HCT116 (cell line): ENCODE data around the gene FTCD. TPM values are rescaled to one million over a fixed set of nuclear protein-coding genes. Genes with fewer than 3 reads are reported as not detected.

Experiments
- ATAC-seq: fragments of 200-7000 bp; cut with Tn5 transposase; 2 replicates; pipeline ENCODE4 v1.9.1; 2020; ENCODE audit warnings: mild to moderate bottlenecking, moderate library complexity
- BruUV-seq: library from RNA; stranded (reverse); fragments of 400-500 nt; replicated peaks from 2 replicates; lab custom pipeline; 2021; lab: Mats Ljungman, UMichigan
- CTCF ChIA-PET: fragments of 300-600 bp; sonication (Branson Sonifier 250); formaldehyde crosslinking; loops from one replicate; lab custom pipeline; 2021; ENCODE audit warnings: antibody characterized with exemption; lab: Charles Lee
- POLR2A ChIA-PET: fragments of 300-600, 350-600 bp; sonication (Branson Sonifier 250); formaldehyde crosslinking; loops from one replicate; lab custom pipeline; 2021; ENCODE audit warnings: antibody characterized with exemption; lab: Charles Lee
- RAD21 ChIA-PET, 2 experiments: fragments of 300-600 bp; sonication (Branson Sonifier 250); formaldehyde crosslinking; loops; one replicate each; lab custom pipeline; 2023; ENCODE audit warnings: low total read pairs in 2 of 2; ENCODE audit not compliant: uncharacterized antibody in 2 of 2, unreplicated experiment in 2 of 2, low non-redundant PET in 1 of 2; lab: Charles Lee
- DNase-seq: peaks from one replicate; pipeline ENCODE4 v3.0.0-alpha.2; 2010; ENCODE audit warnings: low read depth, low spot score
- H2AFZ ChIP-seq: fragments of 200-600 bp; shearing (Covaris generic), sonication (generic); 2 replicates; pipeline ENCODE4 v1.6.1; 2017; ENCODE audit warnings: low read depth, mixed run types, mixed read lengths, antibody characterized with exemption, low read length; ENCODE audit not compliant: poor library complexity, severe bottlenecking
- H3K27ac ChIP-seq: 2 replicates; pipeline ENCODE4 v1.5.1; 2012; ENCODE audit warnings: low read depth, low read length
- H3K27me3 ChIP-seq: fragments of 200-600 bp; sonication (generic); 2 replicates; pipeline ENCODE4 v1.6.1; 2016; ENCODE audit warnings: mixed run types, low read length, mixed read lengths; ENCODE audit not compliant: insufficient read depth
- H3K36me3 ChIP-seq, 2 experiments: fragments of 200-500 bp in 1 of 2; fragments of 200-600 bp in 1 of 2; sonication (Bioruptor generic) in 1 of 2; sonication (generic) in 1 of 2; 2 replicates each; pipeline versions ENCODE4 v1.5.1 to v1.6.1; 2014 to 2016; ENCODE audit warnings: low read length in 2 of 2, inconsistent platforms in 1 of 2, mixed read lengths in 1 of 2, mixed run types in 1 of 2; ENCODE audit not compliant: insufficient read depth in 2 of 2, control insufficient read depth in 1 of 2
- H3K4me1 ChIP-seq, 2 experiments: fragments of 200-600 bp in 1 of 2; sonication (generic) in 1 of 2; 2 replicates each; pipeline versions ENCODE4 v1.5.1 to v1.6.1; 2012 to 2017; ENCODE audit warnings: low read length in 2 of 2, inconsistent platforms in 1 of 2, mild to moderate bottlenecking in 1 of 2, mixed read lengths in 1 of 2, mixed run types in 1 of 2, moderate library complexity in 1 of 2; ENCODE audit not compliant: insufficient read depth in 2 of 2, control insufficient read depth in 1 of 2
- H3K4me2 ChIP-seq: fragments of 200-600 bp; sonication (generic); 2 replicates; pipeline ENCODE4 v1.6.1; 2017; ENCODE audit warnings: mixed run types, low read length, mixed read lengths
- H3K4me3 ChIP-seq, 2 experiments: fragments of 200-600 bp in 1 of 2; sonication (generic) in 1 of 2; replicated peaks in 1 of 2; 2 replicates each; pipeline ENCODE4 v1.5.1; 2011 to 2016; ENCODE audit warnings: low read length in 2 of 2, control low read depth in 1 of 2, low read depth in 1 of 2, mild to moderate bottlenecking in 1 of 2, mixed read lengths in 1 of 2, mixed run types in 1 of 2
- H3K79me2 ChIP-seq: fragments of 200-600 bp; sonication (generic); 2 replicates; pipeline ENCODE4 v1.6.1; 2017; ENCODE audit warnings: mild to moderate bottlenecking, mixed run types, low read length, moderate library complexity, mixed read lengths; ENCODE audit not compliant: insufficient read depth
- H3K9ac ChIP-seq: fragments of 200-600 bp; sonication (generic); 2 replicates; pipeline ENCODE4 v1.6.1; 2016; ENCODE audit warnings: low read length, mixed read lengths
- H3K9me2 ChIP-seq: fragments of 200-600 bp; sonication (generic), shearing (Covaris generic); 2 replicates; pipeline ENCODE4 v1.6.1; 2017; ENCODE audit warnings: mixed run types, mild to moderate bottlenecking, moderate library complexity; ENCODE audit not compliant: insufficient read depth
- H3K9me3 ChIP-seq, 2 experiments: fragments of 200-500 bp in 1 of 2; fragments of 200-600 bp in 1 of 2; sonication (Bioruptor generic) in 1 of 2; sonication (generic) in 1 of 2; 2 replicates each; pipeline ENCODE4 v1.6.1; 2014 to 2017; ENCODE audit warnings: low read length in 2 of 2, mixed read lengths in 2 of 2, inconsistent platforms in 1 of 2, low read depth in 1 of 2, mild to moderate bottlenecking in 1 of 2, mixed run types in 1 of 2, moderate library complexity in 1 of 2; ENCODE audit not compliant: control insufficient read depth in 1 of 2, insufficient read depth in 1 of 2
- H4K20me1 ChIP-seq: fragments of 200-600 bp; sonication (generic), shearing (Covaris generic); 2 replicates; pipeline ENCODE4 v1.6.1; 2017; ENCODE audit warnings: mixed run types, mild to moderate bottlenecking, moderate library complexity; ENCODE audit not compliant: insufficient read depth
- ATF3 ChIP-seq: IDR thresholded peaks from 2 replicates; pipeline ENCODE4 v1.6.1; 2012
- CBX3 ChIP-seq: IDR thresholded peaks from 2 replicates; pipeline ENCODE4 v1.6.1; 2012; ENCODE audit warnings: low read depth
- CEBPB ChIP-seq: IDR thresholded peaks from 2 replicates; pipeline ENCODE4 v1.6.1; 2012; ENCODE audit warnings: low read depth
- CTCF ChIP-seq, 3 experiments: fragments of 200-600 bp in 1 of 3; sonication (generic) in 1 of 3; IDR thresholded peaks in 2 of 3; conservative IDR thresholded peaks in 1 of 3; 2 replicates each; pipeline ENCODE4 v1.5.1; 2012 to 2017; ENCODE audit warnings: low read depth in 2 of 3, low read length in 2 of 3, antibody characterized with exemption in 1 of 3, borderline replicate concordance in 1 of 3, control low read depth in 1 of 3, mild to moderate bottlenecking in 1 of 3, mixed read lengths in 1 of 3, mixed run types in 1 of 3, moderate library complexity in 1 of 3; ENCODE audit not compliant: insufficient read depth in 1 of 3
- ELF1 ChIP-seq: IDR thresholded peaks from 2 replicates; pipeline ENCODE4 v1.6.1; 2012; ENCODE audit warnings: low read depth, borderline replicate concordance
- EZH2phosphoT487 ChIP-seq: fragments of 200-600 bp; IDR thresholded peaks from 2 replicates; pipeline ENCODE4 v1.6.1; 2018; ENCODE audit warnings: antibody characterized with exemption, borderline replicate concordance
- FOSL1 ChIP-seq: IDR thresholded peaks from 2 replicates; pipeline ENCODE4 v1.6.1; 2012; ENCODE audit warnings: low read depth
- JUND ChIP-seq: IDR thresholded peaks from 2 replicates; pipeline ENCODE4 v1.6.1; 2012
- MAX ChIP-seq: IDR thresholded peaks from 2 replicates; pipeline ENCODE4 v1.6.1; 2012
- POLR2AphosphoS5 ChIP-seq: IDR thresholded peaks from 2 replicates; pipeline ENCODE4 v1.6.1; 2011; ENCODE audit warnings: mild to moderate bottlenecking, low read depth, low read length, moderate library complexity
- RAD21 ChIP-seq: IDR thresholded peaks from 2 replicates; pipeline ENCODE4 v1.6.1; 2012; ENCODE audit warnings: low read depth, mild to moderate bottlenecking
- SP1 ChIP-seq: IDR thresholded peaks from 2 replicates; pipeline ENCODE4 v1.6.1; 2012; ENCODE audit warnings: low read depth
- ZBTB33 ChIP-seq: IDR thresholded peaks from 2 replicates; pipeline ENCODE4 v1.6.1; 2011; ENCODE audit warnings: mild to moderate bottlenecking, low read length, moderate library complexity; ENCODE audit not compliant: insufficient replicate concordance; ENCODE audit errors: extremely low read depth
- ZFX ChIP-seq: fragments of 450-650 bp; IDR thresholded peaks from 2 replicates; pipeline ENCODE4 v1.6.1; 2017
- ZNF274 ChIP-seq: fragments of 200-500 bp; sonication (Bioruptor generic); IDR thresholded peaks from 2 replicates; pipeline ENCODE4 v1.6.1; 2014; ENCODE audit warnings: mild to moderate bottlenecking, low read depth, low read length, inconsistent platforms
- intact Hi-C: fragments of 100-400 bp; cut with micrococcal nuclease; formaldehyde crosslinking; loops from 2 replicates; pipeline ENCODE4 v1.10.0; 2022
- total RNA-seq: library from RNA; stranded (reverse); gene quantifications from one replicate; pipeline ENCODE4 v1.2.1, GENCODE V29; 2021; ENCODE audit not compliant: unreplicated experiment

Gene FTCD
- total RNA-seq, 1 experiment from 2014 or later, result 2.5 TPM

GRCh38 chr21:46188226-46189212, 33.1 kb upstream of the FTCD start:
- peak; percentile 28 for DNase-seq
- no peak overlapping the region for H3K4me3 ChIP-seq
- intact Hi-C loops, result no loop called here
- H3K9me2 ChIP-seq, result no peaks in the 10 kb centered on the region
- peak; percentile 96 for ATAC-seq
- ChIA-PET POLR2A (no interaction called here), CTCF (no interaction called here), RAD21 (no interaction called here)
- no peaks in the 10 kb centered on the region for H3K79me2 ChIP-seq
- peak overlapping the region; percentile 38; the same call in 1 of the 2 replicates for H3K27ac ChIP-seq
- no peaks in the 10 kb centered on the region for H4K20me1 ChIP-seq
- H2AFZ ChIP-seq, result no peak overlapping the region
- peak overlapping the region; percentile 19; the same call in 1 of the 2 replicates for H3K9ac ChIP-seq
- H3K4me2 ChIP-seq, result peak overlapping the region; percentile 61
- no peaks in the 10 kb centered on the region for H3K27me3 ChIP-seq
- H3K4me1 ChIP-seq, result peaks cover 14 to 19% of the 10 kb centered on the region in 2 experiments
- TF ChIP-seq FOSL1, result peak; percentile 68
- TF ChIP-seq ZNF274, result no peak
- peak; percentile 56; the same call in 1 of the 2 replicates for TF ChIP-seq JUND
- peak; percentile 16; the same call in 1 of the 2 replicates for TF ChIP-seq RAD21
- TF ChIP-seq MAX, result no peak
- no TSS peak for BruUV-seq
- H3K9me3 ChIP-seq, result no peaks in the 10 kb centered on the region
- H3K36me3 ChIP-seq, result no peaks in the 10 kb centered on the region

GRCh38 chr21:46187814-46188213, 32.4 kb upstream of the FTCD start:
- ChIA-PET RAD21 (no interaction called here), CTCF (no interaction called here), POLR2A (no interaction called here)
- ATAC-seq (no peak), DNase-seq (no peak)
- Histone ChIP-seq H3K9me2 (no peaks in the 10 kb centered on the region), H3K27ac (no peak overlapping the region), H3K27me3 (no peaks in the 10 kb centered on the region), H3K36me3 (no peaks in the 10 kb centered on the region), H3K79me2 (no peaks in the 10 kb centered on the region), H3K9ac (no peak overlapping the region), H3K4me1 (peaks cover 14 to 19% of the 10 kb centered on the region in 2 experiments), H3K9me3 (no peaks in the 10 kb centered on the region), H3K4me3 (no peak overlapping the region), H2AFZ (no peak overlapping the region), H4K20me1 (no peaks in the 10 kb centered on the region), H3K4me2 (peak overlapping the region; percentile 61)
- no TSS peak for BruUV-seq
- intact Hi-C loops, result no loop called here
- TF ChIP-seq ZFX, result no peak
- TF ChIP-seq ZBTB33, result no peak
- no peak for TF ChIP-seq EZH2phosphoT487
- no peak for TF ChIP-seq CEBPB
- no peak for TF ChIP-seq CBX3
- TF ChIP-seq CTCF (IDR thresholded peaks at IDR 0.05 in 2 of 3, conservative IDR thresholded peaks at IDR 0.05 in 1 of 3; ENCODE audit: borderline replicate concordance in 1 of 3, insufficient read depth in 1 of 3, low read depth in 2 of 3, low read length in 2 of 3), result no peak
- TF ChIP-seq ATF3, result no peak
- no peak for TF ChIP-seq RAD21
- TF ChIP-seq MAX, result no peak
- TF ChIP-seq SP1, result no peak
- TF ChIP-seq ELF1, result no peak
- no peak for TF ChIP-seq POLR2AphosphoS5
